Testis (tissue), 3 donors: ENCODE results near the gene AP1M1. TPM values are rescaled to one million over a fixed set of nuclear protein-coding genes. Genes with fewer than 3 reads are reported as not detected.

ENCODE experiments used
- DNase-seq: peaks from one replicate; pipeline ENCODE4 v3.0.0-alpha.2; 2019
- H3K27ac ChIP-seq, 2 donors: fragments of 200-600 bp; sonication (generic); one replicate each; pipeline ENCODE4 v1.5.1; 2019
- H3K27me3 ChIP-seq: fragments of 200-600 bp; sonication (generic); one replicate; pipeline ENCODE4 v1.5.1; 2019
- H3K36me3 ChIP-seq: fragments of 200-600 bp; sonication (generic); one replicate; pipeline ENCODE4 v1.5.1; 2017; ENCODE audit warnings: low read depth; ENCODE audit errors: missing control alignments
- H3K4me1 ChIP-seq: fragments of 200-600 bp; sonication (generic); one replicate; pipeline ENCODE4 v1.5.1; 2019
- H3K4me3 ChIP-seq, 2 donors: fragments of 200-600 bp; sonication (generic); one replicate each; pipeline ENCODE4 v1.5.1; 2017 to 2019
- H3K9me3 ChIP-seq: fragments of 200-600 bp; sonication (generic); one replicate; pipeline ENCODE4 v1.5.1; 2017
- CTCF ChIP-seq, 3 experiments: fragments of 450-650 bp in 2 of 3; fragments of 200-600 bp in 1 of 3; sonication (generic) in 1 of 3; IDR thresholded peaks; one replicate each; pipeline ENCODE4 v1.5.1; 2016 to 2019; ENCODE audit warnings: antibody characterized with exemption in 3 of 3, mild to moderate bottlenecking in 2 of 3, moderate library complexity in 1 of 3
- POLR2A ChIP-seq: fragments of 450-650 bp; IDR thresholded peaks from one replicate; pipeline ENCODE4 v1.6.1; 2017; ENCODE audit warnings: antibody characterized with exemption, mild to moderate bottlenecking, moderate library complexity
- WGBS, 2 donors: methylation state at CpG; one replicate each; pipeline ENCODE4 v1.1.5; 2018; 5-methylcytosine and 5-hydroxymethylcytosine counted together
- intact Hi-C: fragments of 100-400 bp; cut with DNase I; formaldehyde crosslinking; loops from one replicate; pipeline ENCODE4 v1.15.1; 2023; ENCODE audit warnings: low total_unique reads
- polyA plus RNA-seq: library from polyadenylated mRNA; stranded (reverse); fragments of 350-450 nt; fragmentation: Illumina TruSeq; extraction: RNeasy Lipid Tissue Mini Kit (QIAGEN cat#74804); gene quantifications from one replicate; pipeline ENCODE4 v1.2.3, GENCODE V29; 2014; ENCODE audit warnings: low read depth, low replicate concordance; ENCODE audit not compliant: insufficient read depth
- total RNA-seq, 2 donors: library from RNA; depleted of rRNA; stranded (reverse); fragments of >200 nt; gene quantifications; one replicate each; pipeline ENCODE4 v1.2.3, GENCODE V29; 2016

The AP1M1 gene
- total and polyA plus RNA-seq, 3 donors from 2014 or later: 134 to 172 (median 145) TPM

GRCh38 chr19:16206046-16206605 lies 8.4 kb downstream of the AP1M1 start:
- no peak overlapping the region for H3K4me3 ChIP-seq
- no peak for TF ChIP-seq POLR2A
- TF ChIP-seq CTCF (IDR thresholded peaks at IDR 0.05): no peak
- peaks cover 9% of the 10 kb centered on the region for H3K4me1 ChIP-seq
- intact Hi-C loops: no loop called here
- H3K9me3 ChIP-seq: no peaks in the 10 kb centered on the region
- H3K27ac ChIP-seq: no peak overlapping the region
- DNase-seq: no peak
- WGBS, 2 donors: 87 to 92% methylated on average over 10 to 14 of the region's 14 CpGs
- H3K27me3 ChIP-seq: no peaks in the 10 kb centered on the region
- no peaks in the 10 kb centered on the region for H3K36me3 ChIP-seq

- Histone ChIP-seq H3K36me3 (no peaks in the 10 kb centered on the region), H3K4me1 (peaks cover 9% of the 10 kb centered on the region), H3K4me3 (no peak overlapping the region), H3K27ac (no peak overlapping the region), H3K27me3 (no peaks in the 10 kb centered on the region), H3K9me3 (no peaks in the 10 kb centered on the region)
- intact Hi-C loops: no loop called here
- no peak for DNase-seq
- TF ChIP-seq POLR2A: no peak
- no peak for TF ChIP-seq CTCF (IDR thresholded peaks at IDR 0.05)
- 92 to 98% methylated on average over 7 of the region's 7 CpGs for WGBS, 2 donors
Observed at GRCh38 chr19:16206637-16207036, 8.9 kb downstream of the AP1M1 start.

GRCh38 chr19:16207063-16207462 lies 9.4 kb downstream of the AP1M1 start:
- Histone ChIP-seq H3K4me3 (no peak overlapping the region), H3K4me1 (peaks cover 9% of the 10 kb centered on the region), H3K36me3 (no peaks in the 10 kb centered on the region), H3K9me3 (no peaks in the 10 kb centered on the region), H3K27ac (no peak overlapping the region), H3K27me3 (no peaks in the 10 kb centered on the region)
- TF ChIP-seq POLR2A (no peak), CTCF (IDR thresholded peaks at IDR 0.05) (no peak)
- no peak for DNase-seq
- WGBS, 2 donors: 92 to 96% methylated on average over 7 to 10 of the region's 10 CpGs
- intact Hi-C loops: no loop called here

GRCh38 chr19:16207490-16208025 lies 9.8 kb downstream of the AP1M1 start:
- Histone ChIP-seq H3K27me3 (no peaks in the 10 kb centered on the region), H3K4me1 (peaks cover 9% of the 10 kb centered on the region), H3K36me3 (no peaks in the 10 kb centered on the region), H3K4me3 (no peak overlapping the region), H3K27ac (no peak overlapping the region), H3K9me3 (no peaks in the 10 kb centered on the region)
- WGBS, 2 donors: 91 to 93% methylated on average over 11 to 12 of the region's 12 CpGs
- intact Hi-C loops: no loop called here
- no peak for DNase-seq
- TF ChIP-seq POLR2A (no peak), CTCF (IDR thresholded peaks at IDR 0.05) (no peak)
